SK-N-SH (cell line): ENCODE data around the gene LHX4. TPM values are rescaled to one million over a fixed set of nuclear protein-coding genes. Genes with fewer than 3 reads are reported as not detected.

ENCODE experiments used
- CTCF ChIA-PET: fragments of 300-600, 350-600 bp; formaldehyde crosslinking; extraction: SDS; loops from one replicate; lab custom pipeline; 2021; lab: Yijun Ruan, JAX
- POLR2A ChIA-PET: fragments of 350-600 bp; sonication (Branson Sonifier 250); formaldehyde crosslinking; extraction: SDS; loops from one replicate; lab custom pipeline; 2020; ENCODE audit warnings: antibody characterized with exemption, inconsistent platforms; lab: Yijun Ruan, JAX
- DNase-seq: peaks from one replicate; pipeline ENCODE4 v3.0.0; 2012
- H2AFZ ChIP-seq: fragments of 200-600 bp; sonication (generic); 2 replicates; pipeline ENCODE4 v1.8.1; 2016; ENCODE audit warnings: antibody characterized with exemption, mild to moderate bottlenecking, low read depth
- H3F3A ChIP-seq: fragments of 200-600 bp; sonication (generic); replicated peaks from 2 replicates; pipeline ENCODE3; 2016; ENCODE audit warnings: antibody characterized with exemption, mild to moderate bottlenecking; ENCODE audit not compliant: insufficient read depth
- H3K27ac ChIP-seq, 2 experiments: fragments of 200-500 bp in 1 of 2; fragments of 200-600 bp in 1 of 2; sonication (Bioruptor generic) in 1 of 2; sonication (generic), shearing (Covaris generic) in 1 of 2; 2 replicates each; pipeline versions ENCODE4 v1.5.1 to v1.6.1; 2014 to 2016; ENCODE audit warnings: low read depth in 2 of 2, inconsistent platforms in 1 of 2, low read length in 1 of 2, mild to moderate bottlenecking in 1 of 2, mixed read lengths in 1 of 2
- H3K27me3 ChIP-seq: fragments of 200-600 bp; sonication (generic), shearing (Covaris generic); 2 replicates; pipeline ENCODE4 v1.6.1; 2016; ENCODE audit warnings: mixed run types; ENCODE audit not compliant: insufficient read depth
- H3K36me3 ChIP-seq, 2 experiments: fragments of 200-500 bp in 1 of 2; fragments of 200-600 bp in 1 of 2; sonication (Bioruptor generic) in 1 of 2; sonication (generic) in 1 of 2; replicated peaks in 1 of 2; 2 replicates each; pipeline versions ENCODE3 to v1.5.1; 2014 to 2016; ENCODE audit warnings: low read length in 1 of 2, mild to moderate bottlenecking in 1 of 2; ENCODE audit not compliant: insufficient read depth in 2 of 2, control insufficient read depth in 1 of 2
- H3K4me1 ChIP-seq, 2 experiments: fragments of 200-500 bp in 1 of 2; fragments of 200-600 bp in 1 of 2; sonication (Bioruptor generic) in 1 of 2; sonication (generic), shearing (Covaris generic) in 1 of 2; 2 replicates each; pipeline versions ENCODE4 v1.5.1 to v1.6.1; 2014 to 2016; ENCODE audit warnings: low read depth in 1 of 2, low read length in 1 of 2, mixed run types in 1 of 2; ENCODE audit not compliant: insufficient read depth in 2 of 2, control insufficient read depth in 1 of 2
- H3K4me2 ChIP-seq: fragments of 200-600 bp; sonication (generic), shearing (Covaris generic); 2 replicates; pipeline ENCODE4 v1.6.1; 2017; ENCODE audit warnings: mixed run types
- H3K4me3 ChIP-seq, 2 experiments: fragments of 200-500 bp in 1 of 2; fragments of 200-600 bp in 1 of 2; sonication (Bioruptor generic) in 1 of 2; sonication (generic), shearing (Covaris generic) in 1 of 2; 2 replicates each; pipeline versions ENCODE4 v1.5.1 to v1.8.1; 2014 to 2016; ENCODE audit warnings: low read depth in 2 of 2, inconsistent platforms in 1 of 2, low read length in 1 of 2, mild to moderate bottlenecking in 1 of 2, mixed read lengths in 1 of 2, moderate library complexity in 1 of 2
- H3K79me2 ChIP-seq: fragments of 200-600 bp; sonication (generic); 2 replicates; pipeline ENCODE4 v1.8.1; 2017; ENCODE audit warnings: mild to moderate bottlenecking; ENCODE audit not compliant: insufficient read depth
- H3K9ac ChIP-seq: fragments of 200-600 bp; sonication (generic); 2 replicates; pipeline ENCODE4 v1.6.1; 2017; ENCODE audit warnings: mixed run types
- H3K9me2 ChIP-seq: fragments of 200-600 bp; sonication (generic); 2 replicates; pipeline ENCODE4 v1.6.1; 2017; ENCODE audit warnings: mixed run types
- H3K9me3 ChIP-seq: fragments of 200-600 bp; sonication (generic); 2 replicates; pipeline ENCODE4 v1.6.1; 2017; ENCODE audit warnings: mixed run types, mild to moderate bottlenecking, moderate library complexity
- H4K20me1 ChIP-seq: fragments of 200-600 bp; sonication (generic); 2 replicates; pipeline ENCODE4 v1.6.1; 2017; ENCODE audit warnings: mild to moderate bottlenecking, mixed run types; ENCODE audit not compliant: insufficient read depth
- ELF1 ChIP-seq: IDR thresholded peaks from 2 replicates; pipeline ENCODE4 v1.4.0; 2012
- GATA2 ChIP-seq: sonication (generic); formaldehyde crosslinking; IDR thresholded peaks from 2 replicates; pipeline ENCODE4 v1.5.0; 2020; ENCODE audit warnings: mild to moderate bottlenecking, missing genetic modification reagents
- MEF2A ChIP-seq: IDR thresholded peaks from 2 replicates; pipeline ENCODE4 v1.4.0; 2012; ENCODE audit warnings: low read depth, borderline replicate concordance
- RCOR1 ChIP-seq: fragments of 150-350 bp; IDR thresholded peaks from 2 replicates; pipeline ENCODE4 v1.6.1; 2017; ENCODE audit warnings: antibody characterized with exemption, low read length
- SMC3 ChIP-seq: IDR thresholded peaks from 2 replicates; pipeline ENCODE4 v1.6.1; 2012; ENCODE audit warnings: low read depth, low read length, improper control_type of control experiment
- TCF12 ChIP-seq: IDR thresholded peaks from 2 replicates; pipeline ENCODE4 v1.4.0; 2012
- YY1 ChIP-seq: IDR thresholded peaks from 2 replicates; pipeline ENCODE4 v1.4.0; 2012; ENCODE audit warnings: low read depth, mild to moderate bottlenecking
- WGBS: methylation state at CpG from one replicate; pipeline ENCODE4 v1.1.6; 2017; ENCODE audit warnings: low lambda C conversion rate; 5-methylcytosine and 5-hydroxymethylcytosine counted together
- polyA plus RNA-seq, 3 experiments: library from polyadenylated mRNA; depleted of rRNA; stranded (reverse); fragments of >200 nt; gene quantifications; 2 replicates each; pipeline ENCODE4 v1.2.3, GENCODE V29; 2012
- TF ChIP-seq, protein P1 (sequence below): IDR thresholded peaks from 2 replicates; pipeline ENCODE4 v1.4.0; 2012; ENCODE audit warnings: low read depth, borderline replicate concordance
- TF ChIP-seq, protein P2 (sequence below): fragments of 200-600 bp; sonication (generic); IDR thresholded peaks from 2 replicates; pipeline ENCODE4 v1.6.1; 2017; ENCODE audit warnings: antibody characterized with exemption, mild to moderate bottlenecking, moderate library complexity
- TF ChIP-seq, protein P3 (sequence below): IDR thresholded peaks from 2 replicates; pipeline ENCODE4; 2012
- TF ChIP-seq, protein P4 (sequence below): fragments of 150-350 bp; IDR thresholded peaks from 2 replicates; pipeline ENCODE4 v1.6.1; 2017; ENCODE audit warnings: antibody characterized with exemption, low read length, low read depth, borderline replicate concordance
- TF ChIP-seq, protein P5 (sequence below): fragments of 150-350 bp; IDR thresholded peaks from 2 replicates; pipeline ENCODE4 v1.6.1; 2016; ENCODE audit warnings: mild to moderate bottlenecking, low read depth, low read length
- TF ChIP-seq, protein P6 (sequence below): IDR thresholded peaks from 2 replicates; pipeline ENCODE4 v1.4.0; 2012; ENCODE audit warnings: low read depth, borderline replicate concordance

LHX4 gene
- polyA plus RNA-seq, 1 of the 3 experiments (the other 2 are of a cell fraction), result not detected

DNA sequence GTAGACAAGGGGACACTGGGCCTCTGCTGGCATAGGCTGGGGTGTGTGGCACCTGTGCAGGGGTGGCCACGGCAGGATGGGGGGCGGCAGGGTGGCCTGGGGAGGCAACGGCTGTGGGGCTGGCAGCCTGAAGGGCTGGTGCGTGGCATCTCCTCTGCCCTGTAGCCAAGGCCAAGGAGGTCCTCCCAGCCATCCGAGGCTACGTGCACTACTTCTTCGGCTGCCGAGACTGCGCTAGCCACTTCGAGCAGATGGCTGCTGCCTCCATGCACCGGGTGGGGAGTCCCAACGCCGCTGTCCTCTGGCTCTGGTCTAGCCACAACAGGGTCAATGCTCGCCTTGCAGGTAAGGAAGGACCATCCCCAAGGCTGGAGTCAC, 36.0 kb upstream of the LHX4 start:
- TF ChIP-seq, protein P1, sequence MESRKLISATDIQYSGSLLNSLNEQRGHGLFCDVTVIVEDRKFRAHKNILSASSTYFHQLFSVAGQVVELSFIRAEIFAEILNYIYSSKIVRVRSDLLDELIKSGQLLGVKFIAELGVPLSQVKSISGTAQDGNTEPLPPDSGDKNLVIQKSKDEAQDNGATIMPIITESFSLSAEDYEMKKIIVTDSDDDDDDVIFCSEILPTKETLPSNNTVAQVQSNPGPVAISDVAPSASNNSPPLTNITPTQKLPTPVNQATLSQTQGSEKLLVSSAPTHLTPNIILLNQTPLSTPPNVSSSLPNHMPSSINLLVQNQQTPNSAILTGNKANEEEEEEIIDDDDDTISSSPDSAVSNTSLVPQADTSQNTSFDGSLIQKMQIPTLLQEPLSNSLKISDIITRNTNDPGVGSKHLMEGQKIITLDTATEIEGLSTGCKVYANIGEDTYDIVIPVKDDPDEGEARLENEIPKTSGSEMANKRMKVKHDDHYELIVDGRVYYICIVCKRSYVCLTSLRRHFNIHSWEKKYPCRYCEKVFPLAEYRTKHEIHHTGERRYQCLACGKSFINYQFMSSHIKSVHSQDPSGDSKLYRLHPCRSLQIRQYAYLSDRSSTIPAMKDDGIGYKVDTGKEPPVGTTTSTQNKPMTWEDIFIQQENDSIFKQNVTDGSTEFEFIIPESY, result no peak
- TF ChIP-seq, protein P2, sequence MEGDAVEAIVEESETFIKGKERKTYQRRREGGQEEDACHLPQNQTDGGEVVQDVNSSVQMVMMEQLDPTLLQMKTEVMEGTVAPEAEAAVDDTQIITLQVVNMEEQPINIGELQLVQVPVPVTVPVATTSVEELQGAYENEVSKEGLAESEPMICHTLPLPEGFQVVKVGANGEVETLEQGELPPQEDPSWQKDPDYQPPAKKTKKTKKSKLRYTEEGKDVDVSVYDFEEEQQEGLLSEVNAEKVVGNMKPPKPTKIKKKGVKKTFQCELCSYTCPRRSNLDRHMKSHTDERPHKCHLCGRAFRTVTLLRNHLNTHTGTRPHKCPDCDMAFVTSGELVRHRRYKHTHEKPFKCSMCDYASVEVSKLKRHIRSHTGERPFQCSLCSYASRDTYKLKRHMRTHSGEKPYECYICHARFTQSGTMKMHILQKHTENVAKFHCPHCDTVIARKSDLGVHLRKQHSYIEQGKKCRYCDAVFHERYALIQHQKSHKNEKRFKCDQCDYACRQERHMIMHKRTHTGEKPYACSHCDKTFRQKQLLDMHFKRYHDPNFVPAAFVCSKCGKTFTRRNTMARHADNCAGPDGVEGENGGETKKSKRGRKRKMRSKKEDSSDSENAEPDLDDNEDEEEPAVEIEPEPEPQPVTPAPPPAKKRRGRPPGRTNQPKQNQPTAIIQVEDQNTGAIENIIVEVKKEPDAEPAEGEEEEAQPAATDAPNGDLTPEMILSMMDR, result no peak
- TF ChIP-seq GATA2 (no peak), SMC3 (no peak), RCOR1 (no peak), MEF2A (no peak), ELF1 (no peak), YY1 (no peak), TCF12 (no peak)
- TF ChIP-seq, protein P3, sequence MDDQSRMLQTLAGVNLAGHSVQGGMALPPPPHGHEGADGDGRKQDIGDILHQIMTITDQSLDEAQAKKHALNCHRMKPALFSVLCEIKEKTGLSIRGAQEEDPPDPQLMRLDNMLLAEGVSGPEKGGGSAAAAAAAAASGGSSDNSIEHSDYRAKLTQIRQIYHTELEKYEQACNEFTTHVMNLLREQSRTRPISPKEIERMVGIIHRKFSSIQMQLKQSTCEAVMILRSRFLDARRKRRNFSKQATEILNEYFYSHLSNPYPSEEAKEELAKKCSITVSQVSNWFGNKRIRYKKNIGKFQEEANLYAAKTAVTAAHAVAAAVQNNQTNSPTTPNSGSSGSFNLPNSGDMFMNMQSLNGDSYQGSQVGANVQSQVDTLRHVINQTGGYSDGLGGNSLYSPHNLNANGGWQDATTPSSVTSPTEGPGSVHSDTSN, result no peak
- TF ChIP-seq, protein P4, sequence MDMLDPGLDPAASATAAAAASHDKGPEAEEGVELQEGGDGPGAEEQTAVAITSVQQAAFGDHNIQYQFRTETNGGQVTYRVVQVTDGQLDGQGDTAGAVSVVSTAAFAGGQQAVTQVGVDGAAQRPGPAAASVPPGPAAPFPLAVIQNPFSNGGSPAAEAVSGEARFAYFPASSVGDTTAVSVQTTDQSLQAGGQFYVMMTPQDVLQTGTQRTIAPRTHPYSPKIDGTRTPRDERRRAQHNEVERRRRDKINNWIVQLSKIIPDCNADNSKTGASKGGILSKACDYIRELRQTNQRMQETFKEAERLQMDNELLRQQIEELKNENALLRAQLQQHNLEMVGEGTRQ, result no peak
- TF ChIP-seq, protein P5, sequence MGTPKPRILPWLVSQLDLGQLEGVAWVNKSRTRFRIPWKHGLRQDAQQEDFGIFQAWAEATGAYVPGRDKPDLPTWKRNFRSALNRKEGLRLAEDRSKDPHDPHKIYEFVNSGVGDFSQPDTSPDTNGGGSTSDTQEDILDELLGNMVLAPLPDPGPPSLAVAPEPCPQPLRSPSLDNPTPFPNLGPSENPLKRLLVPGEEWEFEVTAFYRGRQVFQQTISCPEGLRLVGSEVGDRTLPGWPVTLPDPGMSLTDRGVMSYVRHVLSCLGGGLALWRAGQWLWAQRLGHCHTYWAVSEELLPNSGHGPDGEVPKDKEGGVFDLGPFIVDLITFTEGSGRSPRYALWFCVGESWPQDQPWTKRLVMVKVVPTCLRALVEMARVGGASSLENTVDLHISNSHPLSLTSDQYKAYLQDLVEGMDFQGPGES, result no peak
- TF ChIP-seq, protein P6, sequence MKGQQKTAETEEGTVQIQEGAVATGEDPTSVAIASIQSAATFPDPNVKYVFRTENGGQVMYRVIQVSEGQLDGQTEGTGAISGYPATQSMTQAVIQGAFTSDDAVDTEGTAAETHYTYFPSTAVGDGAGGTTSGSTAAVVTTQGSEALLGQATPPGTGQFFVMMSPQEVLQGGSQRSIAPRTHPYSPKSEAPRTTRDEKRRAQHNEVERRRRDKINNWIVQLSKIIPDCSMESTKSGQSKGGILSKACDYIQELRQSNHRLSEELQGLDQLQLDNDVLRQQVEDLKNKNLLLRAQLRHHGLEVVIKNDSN, result no peak
- ChIA-PET POLR2A (no interaction called here), CTCF (no interaction called here)
- Histone ChIP-seq H3K79me2 (no peaks in the 10 kb centered on the region), H3K9me2 (no peaks in the 10 kb centered on the region), H3K9me3 (no peaks in the 10 kb centered on the region), H3K27ac (no peak overlapping the region), H3K4me2 (no peak overlapping the region), H4K20me1 (no peaks in the 10 kb centered on the region), H2AFZ (no peak overlapping the region), H3K4me3 (no peak overlapping the region), H3K4me1 (no peaks in the 10 kb centered on the region; a peak in 1 of 4 replicates), H3F3A (no peaks in the 10 kb centered on the region), H3K9ac (no peak overlapping the region), H3K27me3 (no peaks in the 10 kb centered on the region), H3K36me3 (peaks cover 6 to 64% of the 10 kb centered on the region in 2 experiments)
- DNase-seq, result no peak
- no CpG with 5 or more reads among the region's 14 CpGs for WGBS
